Measurements from ENCODE around the gene NUDT4. TPM values are rescaled to one million over a fixed set of nuclear protein-coding genes. Genes with fewer than 3 reads are reported as not detected.

Gene NUDT4
- total and polyA plus RNA-seq, 2 of the 13 experiments (the other 11 are each of a cell fraction or from before 2014, with no cell fraction given) = 37.3 to 70.1 TPM

GRCh38 chr12:93443576-93443975 is 65.9 kb downstream of the NUDT4 start:
- Histone ChIP-seq H2AFZ (ENCODE audit: low read length) (no peak overlapping the region), H3K27me3 (ENCODE audit: control insufficient read depth in 1 of 2, insufficient read depth in 2 of 2, low read length in 2 of 2) (no peaks in the 10 kb centered on the region; a peak in 1 of 5 replicates), H3K4me1 (ENCODE audit: insufficient read depth, low read length) (peaks cover 55% of the 10 kb centered on the region), H4K20me1 (ENCODE audit: insufficient read depth, low read length) (peaks cover 21% of the 10 kb centered on the region), H3K4me2 (ENCODE audit: low read depth, low read length) (peak overlapping the region; percentile 99; the same call in 1 of the 2 replicates), H3K9me3 (ENCODE audit: low read length) (no peaks in the 10 kb centered on the region), H3K4me3 (replicated peaks in 1 of 3; ENCODE audit: insufficient read depth in 1 of 3, low read depth in 2 of 3, low read length in 3 of 3) (no peak overlapping the region), H3K27ac (ENCODE audit: extremely low read length, insufficient read depth, low read length) (no peak overlapping the region), H3K36me3 (replicated peaks in 1 of 2; ENCODE audit: control insufficient read depth in 1 of 2, insufficient read depth in 2 of 2, low read length in 2 of 2) (peaks cover 0 to 1% of the 10 kb centered on the region in 2 experiments; a peak in 1 of 5 replicates), H3K9ac (ENCODE audit: insufficient read depth, low read depth, low read length) (no peak overlapping the region), H3K79me2 (ENCODE audit: insufficient read depth, low read length) (peaks cover 39% of the 10 kb centered on the region)
- BruUV-seq (replicated peaks) = no TSS peak
- TF ChIP-seq SRY (CRISPR knock-in tag; IDR thresholded peaks at IDR 0.05) (no peak), ZNF225 (CRISPR knock-in tag; IDR thresholded peaks at IDR 0.05) (no peak), ZNF687 (CRISPR knock-in tag; IDR thresholded peaks at IDR 0.05) (0 out of 2 replicates have a peak, but pooled peaks have one; percentile 27), ZNF598 (CRISPR knock-in tag; IDR thresholded peaks at IDR 0.05; ENCODE audit: borderline replicate concordance) (no peak), ZFX (CRISPR knock-in tag; IDR thresholded peaks at IDR 0.05; ENCODE audit: low read depth) (no peak), ZFP90 (CRISPR knock-in tag; IDR thresholded peaks at IDR 0.05; ENCODE audit: borderline replicate concordance) (no peak), PATZ1 (CRISPR knock-in tag; IDR thresholded peaks at IDR 0.05) (no peak)
- intact Hi-C loops (cut with micrococcal nuclease; ENCODE audit: unreplicated experiment) = no loop called here
- CTCF ChIA-PET (ENCODE audit: low intra/inter-chr PET ratio, low total read pairs) = no interaction called here
- POLR2A ChIA-PET = no interaction called here
- WGBS (ENCODE audit: low lambda C conversion rate) = 100% methylated on average over 2 of the region's 4 CpGs
- FAIRE-seq = no peak
- DNase-seq (ENCODE audit: low spot score) = no peak
- ATAC-seq = no peak
- in situ Hi-C loops (cut with HindIII; ENCODE audit: extremely low pct_ligation_motif_present, low pct_unique_long_range_greater_than_20kb) = no loop called here

All from HepG2 (cell line).